HEK293T (cell line): ENCODE data around the gene SH3PXD2B.

ENCODE experiments used
- CTBP1 ChIP-seq: fragments of 450-650 bp; IDR thresholded peaks from 2 replicates; pipeline ENCODE4 v1.6.1; 2016; ENCODE audit warnings: borderline replicate concordance
- FOXA1 ChIP-seq: fragments of 450-650 bp; IDR thresholded peaks from 2 replicates; pipeline ENCODE4 v1.6.1; 2016; ENCODE audit warnings: mild to moderate bottlenecking
- PKNOX1 ChIP-seq: fragments of 450-650 bp; IDR thresholded peaks from 2 replicates; pipeline ENCODE4 v1.6.1; 2016
- ZNF384 ChIP-seq: fragments of 450-650 bp; IDR thresholded peaks from 2 replicates; pipeline ENCODE4 v1.6.1; 2016

DNA sequence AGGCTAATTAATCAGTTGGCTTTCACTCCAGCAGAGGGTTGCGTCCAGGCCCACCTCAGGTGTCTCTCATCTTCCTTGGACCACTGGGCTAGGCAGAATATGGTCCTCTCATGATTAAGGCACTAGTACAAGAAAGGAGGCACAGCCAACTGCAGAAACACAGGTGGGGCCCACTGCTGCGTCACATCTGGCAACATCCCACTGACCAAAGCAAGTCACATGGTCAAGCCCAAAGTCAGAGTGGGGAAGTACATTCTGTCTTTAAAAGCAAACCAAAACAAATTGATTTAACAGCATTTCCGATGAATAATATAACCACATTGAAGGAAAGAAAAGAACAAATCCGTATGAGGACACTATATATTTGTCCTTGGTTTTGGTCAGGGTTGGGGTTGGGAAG is 142.7 kb downstream of the SH3PXD2B start:
- no peak for TF ChIP-seq FOXA1
- no peak for TF ChIP-seq ZNF384
- TF ChIP-seq CTBP1 = no peak
- no peak for TF ChIP-seq PKNOX1
